Measurements from ENCODE around the gene TRIM7. TPM values are rescaled to one million over a fixed set of nuclear protein-coding genes. Genes with fewer than 3 reads are reported as not detected.

Gene TRIM7
- total and polyA plus RNA-seq, 9 of the 15 experiments (the other 6 are each of a cell fraction or from before 2014, with no cell fraction given), result 2.6 to 14.9 (median 8.9) TPM

- ChIA-PET CTCF (ENCODE audit: low intra/inter-chr PET ratio) (interaction anchor here (1.2 kb wide), 1 partner anchor 47 kb away, joined by 3 read pairs; no protein-coding TSS in a partner anchor), POLR2A (interaction anchor here (0.6 to 1.5 kb wide), 6 partner anchors 8 to 30 kb away, joined by 3 to 7 read pairs (median 4); no protein-coding TSS in a partner anchor)
- DNase-seq (ENCODE audit: extremely low read depth in 1 of 4, low spot score in 3 of 4) (peak; percentile 70 to 82 (median 76)), ATAC-seq (peak; percentile 20), FAIRE-seq (peak; percentile 37)
- 5% methylated on average over 11 of the region's 11 CpGs for WGBS (ENCODE audit: insufficient coverage, low coverage, missing lambda C conversion rate)
- Histone ChIP-seq H3K36me3 (ENCODE audit: control insufficient read depth, insufficient read depth, low read length) (no peaks in the 10 kb centered on the region), H3K9me1 (ENCODE audit: control insufficient read depth, insufficient read depth, low read length) (no peaks in the 10 kb centered on the region), H3K4me2 (ENCODE audit: insufficient read depth, low read length) (peak overlapping the region; percentile 94), H3K4me1 (replicated peaks in 1 of 2; ENCODE audit: control insufficient read depth in 2 of 2, insufficient read depth in 2 of 2, low read length in 2 of 2) (peaks cover 33% of the 10 kb centered on the region in 2 experiments; a peak in 4 of 5 replicates), H3K27ac (ENCODE audit: extremely low read depth, low read depth, low read length) (peak overlapping the region; percentile 64), H3K4me3 (peak overlapping the region; percentile 47), H3K79me2 (ENCODE audit: control insufficient read depth, insufficient read depth, low read length) (no peaks in the 10 kb centered on the region), H4K20me1 (replicated peaks; ENCODE audit: control insufficient read depth, insufficient read depth, low read length) (no peaks in the 10 kb centered on the region), H2AFZ (ENCODE audit: low read depth, low read length) (peak overlapping the region; percentile 95), H3K9ac (ENCODE audit: insufficient read depth in 1 of 2, low read depth in 2 of 2, low read length in 2 of 2) (peak overlapping the region; percentile 67 to 79; a peak in 3 of 4 replicates), H3K9me3 (replicated peaks; ENCODE audit: control insufficient read depth, insufficient read depth, low read depth, low read length) (no peaks in the 10 kb centered on the region), H3K27me3 (ENCODE audit: control insufficient read depth in 2 of 2, insufficient read depth in 2 of 2, low read length in 2 of 2) (no peaks in the 10 kb centered on the region)
- intact Hi-C loops (cut with micrococcal nuclease), result loop anchor here (10.0 kb wide), 1 partner anchor 63 kb away; no protein-coding TSS in a partner anchor
- in situ Hi-C loops (cut with MboI), result no loop called here
- BruUV-seq (replicated peaks), result no TSS peak
- TF ChIP-seq ELK1 (CRISPR knock-in tag; IDR thresholded peaks at IDR 0.05), result no peak
- no peak for TF ChIP-seq RBM17 (IDR thresholded peaks at IDR 0.05; ENCODE audit: borderline replicate concordance, low read depth, low read length)
- peak; percentile 53 for TF ChIP-seq SMARCA4 (IDR thresholded peaks at IDR 0.05)
- TF ChIP-seq TEAD4 (IDR thresholded peaks at IDR 0.05; ENCODE audit: low read length), result 0 out of 2 replicates have a peak, but pooled peaks have one; percentile 40
- no peak for TF ChIP-seq TEAD4 (CRISPR knock-in tag; IDR thresholded peaks at IDR 0.05; ENCODE audit: borderline replicate concordance)
- TF ChIP-seq NCOA4 (IDR thresholded peaks at IDR 0.05; ENCODE audit: partially characterized antibody), result no peak
- TF ChIP-seq BACH1 (tag; IDR thresholded peaks at IDR 0.05), result no peak
- TF ChIP-seq, protein P1, sequence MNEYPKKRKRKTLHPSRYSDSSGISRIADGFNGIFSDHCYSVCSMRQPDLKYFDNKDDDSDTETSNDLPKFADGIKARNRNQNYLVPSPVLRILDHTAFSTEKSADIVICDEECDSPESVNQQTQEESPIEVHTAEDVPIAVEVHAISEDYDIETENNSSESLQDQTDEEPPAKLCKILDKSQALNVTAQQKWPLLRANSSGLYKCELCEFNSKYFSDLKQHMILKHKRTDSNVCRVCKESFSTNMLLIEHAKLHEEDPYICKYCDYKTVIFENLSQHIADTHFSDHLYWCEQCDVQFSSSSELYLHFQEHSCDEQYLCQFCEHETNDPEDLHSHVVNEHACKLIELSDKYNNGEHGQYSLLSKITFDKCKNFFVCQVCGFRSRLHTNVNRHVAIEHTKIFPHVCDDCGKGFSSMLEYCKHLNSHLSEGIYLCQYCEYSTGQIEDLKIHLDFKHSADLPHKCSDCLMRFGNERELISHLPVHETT (CRISPR knock-in tag; conservative IDR thresholded peaks at IDR 0.05 in 1 of 2, IDR thresholded peaks at IDR 0.05 in 1 of 2), result 0 out of 4 replicates have a peak, but pooled peaks of 1 of the 2 experiments have one; percentile 4
- 0 out of 2 replicates have a peak, but pooled peaks have one; percentile 62 for TF ChIP-seq GATAD2A (IDR thresholded peaks at IDR 0.05)
- peak; percentile 27 for TF ChIP-seq E2F8 (IDR thresholded peaks at IDR 0.05; ENCODE audit: low read depth, partially characterized antibody)
- no peak for TF ChIP-seq ESRRB (CRISPR knock-in tag; IDR thresholded peaks at IDR 0.05; ENCODE audit: borderline replicate concordance)
- TF ChIP-seq TCF7 (IDR thresholded peaks at IDR 0.05; ENCODE audit: borderline replicate concordance), result no peak
- no peak for TF ChIP-seq KDM5B (IDR thresholded peaks at IDR 0.05; ENCODE audit: insufficient replicate concordance, low read depth, low read length)
- TF ChIP-seq FOS (IDR thresholded peaks at IDR 0.05; ENCODE audit: extremely low read depth, insufficient read length), result no peak
- TF ChIP-seq CXXC5 (CRISPR knock-in tag; IDR thresholded peaks at IDR 0.05), result peak; percentile 27
- TF ChIP-seq ADNP (tag; IDR thresholded peaks at IDR 0.05), result 0 out of 2 replicates have a peak, but pooled peaks have one; percentile 41
Observed at GRCh38 chr5:181167814-181168488, 37.0 kb downstream of the TRIM7 start.
